HG03439 (cell line): ENCODE results near the gene MRM3.
"Not testable (repeated sequence)": the region's sequence is repeated elsewhere in the genome, so short reads cannot be mapped to it uniquely, and the experiment has no call there.

Experiments used
- ATAC-seq: cut with Tn5 transposase; IDR thresholded peaks from one replicate; pipeline ENCODE4 v1.9.1; 2021; ENCODE audit warnings: mild to moderate bottlenecking, moderate library complexity; ENCODE audit not compliant: unreplicated experiment

The MRM3 gene

GRCh38 chr17:753418-753817 is 28.7 kb upstream of the MRM3 start:
- no peak for ATAC-seq

DNA sequence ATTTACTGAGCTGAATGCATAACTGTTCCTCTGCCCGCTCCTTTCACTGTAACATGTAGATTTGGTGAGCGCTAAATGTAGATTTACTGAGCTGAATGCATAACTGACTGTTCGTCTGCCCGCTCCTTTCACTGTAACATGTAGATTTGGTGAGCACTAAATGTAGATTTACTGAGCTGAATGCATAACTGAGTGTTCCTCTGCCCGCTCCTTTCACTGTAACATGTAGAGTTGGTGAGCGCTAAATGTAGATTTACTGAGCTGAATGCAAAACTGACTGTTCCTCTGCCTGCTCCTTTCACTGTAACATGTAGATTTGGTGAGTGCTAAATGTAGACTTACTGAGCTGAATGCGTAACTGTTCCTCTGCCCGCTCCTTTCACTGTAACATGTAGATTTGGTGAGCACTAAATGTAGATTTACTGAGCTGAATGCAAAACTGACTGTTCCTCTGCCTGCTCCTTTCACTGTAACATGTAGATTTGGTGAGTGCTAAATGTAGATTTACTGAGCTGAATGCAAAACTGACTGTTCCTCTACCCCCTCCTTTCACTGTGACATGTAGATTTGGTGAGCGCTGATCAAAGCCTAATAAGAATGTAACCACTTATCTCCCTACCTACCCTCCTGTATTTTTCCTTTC is 26.7 kb upstream of the MRM3 start:
- ATAC-seq: not testable (repeated sequence)

GRCh38 chr17:756010-756567 is 26.1 kb upstream of the MRM3 start:
- ATAC-seq: not testable (repeated sequence)

GRCh38 chr17:759964-760363 is 22.2 kb upstream of the MRM3 start:
- no peak for ATAC-seq

DNA sequence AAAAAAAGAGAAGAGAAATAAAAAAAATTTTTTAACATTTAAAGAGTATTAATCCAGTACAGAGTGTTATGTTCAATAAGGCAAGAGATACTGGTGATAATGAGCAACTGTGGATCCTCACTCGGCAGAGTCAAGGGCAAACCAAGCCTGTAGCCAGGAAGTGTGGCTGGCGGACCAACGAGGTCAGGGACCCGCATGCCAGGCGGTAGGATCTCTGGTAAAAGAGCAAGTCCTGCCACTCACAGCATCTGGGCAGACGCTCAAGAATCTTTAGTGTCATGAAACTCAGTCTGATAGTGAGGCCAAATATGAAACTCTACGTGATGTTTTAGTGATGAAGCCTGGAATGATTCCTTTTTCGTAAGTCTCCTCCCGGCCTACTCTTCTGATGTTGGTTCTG is 21.8 kb upstream of the MRM3 start:
- ATAC-seq: no peak

GRCh38 chr17:767076-767475 is 15.1 kb upstream of the MRM3 start:
- ATAC-seq: no peak

DNA sequence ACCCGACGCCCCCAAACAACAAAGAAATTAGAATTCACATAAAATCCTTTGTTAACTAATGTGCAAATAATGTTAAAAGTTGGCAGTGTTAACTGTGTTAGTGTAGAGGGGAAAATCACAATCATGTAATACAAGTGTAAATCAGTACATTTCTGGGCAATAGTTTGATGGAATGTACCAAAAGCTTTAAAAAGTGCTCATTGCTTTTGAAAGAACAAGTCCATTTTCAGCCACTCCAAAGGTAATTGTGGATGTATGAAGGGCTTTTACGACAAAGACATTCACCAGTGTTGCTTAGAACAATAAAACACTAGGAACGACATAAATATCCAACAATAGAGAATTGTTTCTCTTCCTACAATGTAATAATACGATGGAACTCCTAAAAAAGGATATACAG is 9.1 kb upstream of the MRM3 start:
- no peak for ATAC-seq

GRCh38 chr17:773467-774312 is 8.5 kb upstream of the MRM3 start:
- no peak for ATAC-seq

DNA sequence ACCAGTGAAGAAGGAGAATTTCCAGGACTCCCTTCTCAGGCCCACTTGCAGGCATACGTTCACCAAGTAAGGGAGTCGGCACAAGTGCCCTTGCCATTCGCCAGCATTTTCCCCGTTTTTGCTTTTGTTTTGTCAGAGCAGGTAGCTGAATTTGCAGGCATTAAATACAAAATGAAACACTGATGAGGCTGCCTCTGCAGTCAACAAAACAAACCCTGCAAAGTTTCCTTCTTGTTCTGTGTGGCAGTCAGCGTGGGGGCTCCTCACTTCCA is 7.9 kb upstream of the MRM3 start:
- no peak for ATAC-seq

GRCh38 chr17:778096-778495 is 4.1 kb upstream of the MRM3 start:
- ATAC-seq: no peak

GRCh38 chr17:784143-784542 is 2.0 kb downstream of the MRM3 start:
- ATAC-seq: no peak

DNA sequence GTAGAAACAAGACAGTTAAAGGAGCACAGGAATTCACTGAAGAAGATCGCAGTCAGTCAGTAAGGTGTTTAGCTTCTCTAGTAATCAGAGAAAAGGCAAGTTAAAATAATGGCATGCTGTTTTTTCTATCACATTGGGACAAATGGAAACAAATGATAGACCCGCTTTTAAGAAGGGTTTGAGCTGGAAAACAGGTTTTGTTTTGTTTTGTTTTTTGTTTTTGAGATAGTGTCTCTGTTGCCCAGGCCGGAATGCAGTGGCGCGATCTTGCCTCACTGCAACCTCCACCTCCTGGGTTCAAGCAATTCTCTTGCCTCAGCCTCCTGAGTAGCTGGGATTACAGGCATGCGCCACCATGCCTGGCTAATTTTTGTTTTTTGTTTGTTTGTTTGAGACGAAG is 3.7 kb downstream of the MRM3 start:
- ATAC-seq: not testable (repeated sequence)

GRCh38 chr17:787641-788221 is 5.6 kb downstream of the MRM3 start:
- ATAC-seq: no peak

GRCh38 chr17:788551-788950 is 6.4 kb downstream of the MRM3 start:
- no peak for ATAC-seq

DNA sequence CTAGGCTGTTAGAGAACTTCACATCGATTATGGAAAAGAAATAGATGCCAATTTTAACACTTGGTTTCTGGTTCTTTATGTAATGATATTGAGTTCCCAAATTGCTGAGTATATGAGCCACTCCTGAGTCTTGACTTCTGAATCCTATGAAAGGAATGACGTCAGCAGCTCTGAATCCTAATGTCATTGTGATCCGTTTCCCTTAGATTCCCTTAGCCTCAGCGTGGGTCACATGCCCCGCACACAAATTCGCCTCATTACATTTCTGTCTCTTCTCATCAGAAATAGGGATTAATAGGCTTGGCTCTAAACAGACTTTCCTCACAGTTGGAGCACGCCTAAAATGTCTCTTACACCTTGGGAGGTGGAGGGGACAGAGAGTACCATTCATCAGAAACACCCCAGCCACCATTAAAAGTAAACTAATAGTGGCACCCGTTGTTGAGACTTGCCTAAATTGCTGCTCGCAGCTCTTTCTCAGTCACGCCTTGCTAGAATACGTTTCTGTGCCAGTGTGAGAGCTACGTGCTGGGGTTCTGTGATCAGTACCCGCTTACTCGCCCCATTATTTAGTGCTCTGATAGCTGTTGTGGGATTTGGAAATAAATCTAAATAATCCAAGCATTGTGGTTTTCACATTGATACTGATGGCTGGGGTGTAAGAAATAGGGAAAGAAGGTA is 7.1 kb downstream of the MRM3 start:
- ATAC-seq: no peak

DNA sequence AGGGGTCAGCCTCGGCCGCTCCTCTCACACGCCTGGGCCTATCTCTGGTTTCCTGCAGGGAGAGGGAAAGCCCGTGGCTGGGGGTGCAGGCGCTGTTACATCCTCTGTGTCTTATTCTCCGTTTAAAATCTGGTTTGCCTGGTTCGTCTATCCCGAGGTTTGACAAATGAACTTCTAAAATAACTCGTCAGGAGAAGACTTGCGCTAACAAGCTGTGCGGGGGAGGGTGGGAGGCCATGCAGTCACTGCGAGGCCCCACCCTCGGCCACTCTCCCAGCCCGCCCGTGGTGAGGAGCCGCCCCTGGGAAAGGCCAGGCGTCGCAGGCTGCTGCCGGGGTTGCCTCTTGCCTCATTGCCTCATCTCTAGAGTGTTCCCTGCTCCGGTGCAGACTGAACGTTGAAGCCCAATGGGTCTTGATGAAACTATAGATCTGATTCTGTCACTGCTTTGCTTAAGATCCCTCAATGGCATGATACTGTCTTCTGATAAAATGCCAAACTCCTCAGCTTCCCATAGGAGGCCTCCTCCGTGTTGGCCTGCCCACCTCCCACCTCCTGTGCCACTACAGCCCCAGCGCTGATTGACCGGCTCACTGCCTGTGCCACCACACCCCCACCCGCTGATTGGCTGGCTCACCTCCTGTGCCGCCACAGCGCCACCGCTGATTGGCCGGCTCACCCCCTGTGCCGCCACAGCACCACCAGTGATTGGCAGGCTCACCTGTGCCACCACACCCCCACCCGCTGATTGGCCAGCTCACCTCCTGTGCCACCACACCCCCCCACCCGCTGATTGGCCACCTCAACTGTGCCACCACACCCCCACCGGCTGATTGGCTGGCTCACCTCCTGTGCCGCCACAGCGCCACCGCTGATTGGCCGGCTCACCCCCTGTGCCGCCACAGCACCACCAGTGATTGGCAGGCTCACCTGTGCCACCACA is 8.0 kb downstream of the MRM3 start:
- ATAC-seq: not testable (repeated sequence)

DNA sequence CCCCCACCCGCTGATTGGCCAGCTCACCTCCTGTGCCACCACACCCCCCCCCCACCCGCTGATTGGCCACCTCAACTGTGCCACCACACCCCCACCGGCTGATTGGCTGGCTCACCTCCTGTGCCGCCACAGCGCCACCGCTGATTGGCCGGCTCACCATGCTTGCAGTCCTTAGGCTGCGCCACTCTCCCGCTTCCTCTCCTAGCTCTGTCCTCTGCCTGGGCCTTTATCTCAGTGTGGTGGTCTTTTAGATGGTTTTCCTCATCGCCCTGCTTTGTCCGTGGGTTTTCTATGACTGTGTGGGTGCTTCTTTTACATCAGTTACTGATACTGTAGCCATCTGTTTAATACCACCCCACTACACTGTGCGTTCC is 8.7 kb downstream of the MRM3 start:
- not testable (repeated sequence) for ATAC-seq

DNA sequence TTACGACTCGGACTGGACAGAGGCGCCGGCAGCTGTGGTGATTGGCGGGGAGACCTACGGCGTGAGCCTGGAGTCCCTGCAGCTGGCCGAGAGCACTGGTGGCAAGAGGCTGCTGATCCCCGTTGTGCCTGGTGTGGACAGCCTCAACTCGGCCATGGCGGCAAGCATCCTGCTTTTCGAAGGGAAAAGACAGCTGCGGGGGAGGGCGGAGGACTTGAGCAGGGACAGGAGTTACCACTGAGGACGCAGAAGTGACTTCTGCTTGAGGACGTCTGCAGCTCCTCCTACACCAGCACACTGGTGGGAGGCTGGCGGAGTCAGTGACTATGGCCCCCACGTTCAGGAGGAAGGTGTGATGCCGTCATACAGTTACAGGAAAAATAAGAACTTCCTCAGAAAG is 9.7 kb downstream of the MRM3 start:
- ATAC-seq: no peak

DNA sequence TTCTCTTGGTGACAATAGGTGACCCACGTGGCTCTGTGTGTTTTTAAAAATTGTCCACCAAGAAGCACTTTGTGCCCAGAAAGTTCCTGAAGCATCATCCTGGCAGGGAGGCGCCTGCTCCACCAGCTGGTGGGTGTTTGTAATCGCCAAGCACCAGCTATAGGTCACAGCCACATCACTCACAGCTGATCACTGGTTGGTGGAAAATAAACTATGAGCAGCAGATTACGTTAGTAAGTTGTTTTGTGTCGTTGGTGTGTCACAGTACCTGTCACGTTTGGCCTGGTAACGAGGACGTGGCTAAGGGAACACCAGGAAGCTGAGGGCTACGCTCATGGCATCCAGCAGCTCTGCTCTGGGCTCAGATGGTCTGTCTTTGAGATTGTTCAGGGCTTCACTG is 10.1 kb downstream of the MRM3 start:
- no peak for ATAC-seq

DNA sequence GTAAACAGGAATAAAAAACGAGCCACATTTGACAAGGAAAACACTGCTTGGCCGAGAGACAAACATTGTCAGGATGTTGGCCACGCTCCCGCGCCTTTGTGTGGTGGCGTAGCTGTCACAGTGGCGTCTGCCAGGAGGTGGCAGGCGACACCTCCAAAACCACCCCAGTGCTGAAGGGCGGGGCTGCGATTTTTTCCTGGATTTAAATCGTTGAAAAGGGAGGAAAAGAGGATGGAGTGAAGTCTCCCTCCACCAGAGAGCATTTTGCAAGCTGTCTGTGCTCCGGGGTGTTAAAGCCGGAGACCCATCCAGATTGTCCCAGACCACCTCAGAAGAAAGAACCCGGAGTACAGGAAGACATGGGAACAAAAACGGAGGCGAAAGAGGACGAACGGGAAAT is 12.7 kb downstream of the MRM3 start:
- no peak for ATAC-seq
